ENCODE results near the gene WARS2.
"Not testable (repeated sequence)": the region's sequence is repeated elsewhere in the genome, so short reads cannot be mapped to it uniquely, and the experiment has no call there.

The WARS2 gene

DNA sequence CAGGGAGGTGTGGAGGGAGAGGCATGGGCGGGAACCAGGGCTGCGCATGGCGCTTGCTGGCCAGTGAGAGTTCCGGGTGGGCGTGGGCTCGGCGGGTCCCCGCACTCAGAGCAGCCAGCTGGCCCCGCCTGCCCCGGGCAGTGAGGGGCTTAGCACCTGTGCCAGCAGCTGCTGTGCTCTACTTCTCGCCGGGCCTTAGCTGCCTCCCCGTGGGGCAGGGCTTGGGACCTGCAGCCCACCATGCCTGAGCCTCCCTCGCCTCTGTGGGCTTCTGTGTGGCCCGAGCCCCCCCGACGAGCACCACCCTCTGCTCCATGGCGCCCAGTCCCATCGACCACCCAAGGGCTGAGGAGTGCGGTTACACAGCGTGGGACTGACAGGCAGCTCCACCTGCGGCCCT lies 38.6 kb upstream of the WARS2 start:
- no peak for TF ChIP-seq CTCF (IDR thresholded peaks at IDR 0.05; ENCODE audit: insufficient read depth, low read length, missing control alignments)
- POLR2A ChIA-PET: no interaction called here
- H3K4me3 ChIP-seq (ENCODE audit: low read depth, low read length): no peak overlapping the region
- no peak for DNase-seq (ENCODE audit: low read depth, low spot score)
- CTCF ChIA-PET: no interaction called here

GRCh38 chr1:119172927-119173326 lies 32.5 kb upstream of the WARS2 start:
- POLR2A ChIA-PET; CTCF ChIA-PET; H3K4me3 ChIP-seq (ENCODE audit: low read depth, low read length); DNase-seq (ENCODE audit: low read depth, low spot score): not testable (repeated sequence)

- POLR2A ChIA-PET; H3K4me3 ChIP-seq (ENCODE audit: low read depth, low read length); DNase-seq (ENCODE audit: low read depth, low spot score); CTCF ChIA-PET: not testable (repeated sequence)
These were observed 31.0 kb upstream of the WARS2 start for GRCh38 chr1:119171381-119172010.

- H3K4me3 ChIP-seq (ENCODE audit: low read depth, low read length): no peak overlapping the region
- no peak for DNase-seq (ENCODE audit: low read depth, low spot score)
- no peak for TF ChIP-seq CTCF (IDR thresholded peaks at IDR 0.05; ENCODE audit: insufficient read depth, low read length, missing control alignments)
- ChIA-PET CTCF (no interaction called here), POLR2A (no interaction called here)
These were observed 22.9 kb upstream of the WARS2 start for GRCh38 chr1:119163396-119163795.

GRCh38 chr1:119160866-119161265 lies 20.4 kb upstream of the WARS2 start:
- H3K4me3 ChIP-seq (ENCODE audit: low read depth, low read length): no peak overlapping the region
- TF ChIP-seq CTCF (IDR thresholded peaks at IDR 0.05; ENCODE audit: insufficient read depth, low read length, missing control alignments): no peak
- ChIA-PET CTCF (no interaction called here), POLR2A (no interaction called here)
- DNase-seq (ENCODE audit: low read depth, low spot score): peak; percentile 79

DNA sequence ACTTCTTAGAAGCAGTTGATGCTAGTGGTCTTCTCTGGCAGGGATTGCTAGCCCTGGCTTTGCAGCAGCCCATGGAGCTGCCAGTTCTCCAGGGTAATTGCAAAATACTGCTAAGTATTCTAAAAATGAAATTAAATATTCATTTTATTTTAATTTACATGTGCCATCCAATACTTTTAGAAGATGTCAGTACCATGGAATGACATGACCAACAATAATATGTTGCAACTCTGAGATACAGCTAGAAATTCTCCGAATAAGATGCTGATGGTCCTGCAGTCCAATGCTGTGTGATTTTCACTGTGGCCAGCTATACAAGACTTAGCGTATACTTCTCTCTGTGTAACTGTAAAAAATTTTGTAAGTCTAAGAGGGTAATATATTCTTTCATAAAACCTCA lies 20.0 kb upstream of the WARS2 start:
- no peak overlapping the region for H3K4me3 ChIP-seq (ENCODE audit: low read depth, low read length)
- DNase-seq (ENCODE audit: low read depth, low spot score): peak; percentile 3
- CTCF ChIA-PET: no interaction called here
- POLR2A ChIA-PET: no interaction called here
- TF ChIP-seq CTCF (IDR thresholded peaks at IDR 0.05; ENCODE audit: insufficient read depth, low read length, missing control alignments): no peak

DNA sequence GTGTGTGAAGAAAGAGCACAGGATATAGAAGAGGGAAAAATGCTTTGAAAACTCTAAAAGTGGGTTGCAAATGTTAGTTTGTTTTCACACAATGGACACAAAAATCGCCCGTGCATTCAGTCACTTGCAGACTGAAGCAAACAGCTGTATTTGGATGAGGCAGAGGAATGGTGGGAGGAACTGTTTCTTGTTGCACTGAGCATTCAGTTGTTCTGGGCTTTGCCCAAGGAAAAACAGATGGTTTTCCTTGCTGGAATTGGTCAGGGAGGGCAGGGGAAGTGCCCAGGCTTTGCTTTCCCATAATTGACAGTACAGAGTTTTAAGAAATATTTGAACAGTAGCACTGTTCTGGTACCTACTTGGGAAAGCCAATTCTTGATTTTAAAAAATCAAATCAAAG lies 19.5 kb upstream of the WARS2 start:
- H3K4me3 ChIP-seq (ENCODE audit: low read depth, low read length): no peak overlapping the region
- DNase-seq (ENCODE audit: low read depth, low spot score): no peak
- POLR2A ChIA-PET: interaction anchor here (1.3 kb wide), 1 partner anchor 20 kb away, joined by 5 read pairs; the partner anchor contains the start of gene WARS2
- CTCF ChIA-PET: no interaction called here
- TF ChIP-seq CTCF (IDR thresholded peaks at IDR 0.05; ENCODE audit: insufficient read depth, low read length, missing control alignments): no peak
